ENCODE results near the gene GNA12. TPM values are rescaled to one million over a fixed set of nuclear protein-coding genes. Genes with fewer than 3 reads are reported as not detected.

Gene GNA12
- total and polyA plus RNA-seq, 9 of the 15 experiments (the other 6 are each of a cell fraction or from before 2014, with no cell fraction given) = 0.65 to 32.7 (median 9.6) TPM

DNA sequence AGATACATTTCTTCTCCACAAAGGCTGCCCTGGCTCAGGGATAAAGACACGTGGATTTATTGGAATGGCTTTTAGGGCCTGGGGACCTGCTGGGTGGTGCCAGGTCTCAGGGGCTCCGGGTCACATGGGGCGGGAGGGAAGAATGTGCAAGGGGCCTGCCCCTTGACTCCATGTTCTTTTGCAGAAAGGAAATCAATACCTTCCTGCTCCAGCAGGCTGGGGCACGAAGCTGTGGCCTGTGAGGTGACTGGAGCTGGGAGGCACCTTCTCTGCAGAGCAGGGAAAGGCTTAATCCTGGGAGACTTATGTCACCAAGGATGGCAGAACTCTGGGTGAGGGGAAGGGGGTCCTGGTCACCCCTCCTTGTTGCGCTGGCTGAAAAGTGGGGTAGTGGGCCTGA, 42.3 kb upstream of the GNA12 start (continued):
- TF ChIP-seq, protein P1, sequence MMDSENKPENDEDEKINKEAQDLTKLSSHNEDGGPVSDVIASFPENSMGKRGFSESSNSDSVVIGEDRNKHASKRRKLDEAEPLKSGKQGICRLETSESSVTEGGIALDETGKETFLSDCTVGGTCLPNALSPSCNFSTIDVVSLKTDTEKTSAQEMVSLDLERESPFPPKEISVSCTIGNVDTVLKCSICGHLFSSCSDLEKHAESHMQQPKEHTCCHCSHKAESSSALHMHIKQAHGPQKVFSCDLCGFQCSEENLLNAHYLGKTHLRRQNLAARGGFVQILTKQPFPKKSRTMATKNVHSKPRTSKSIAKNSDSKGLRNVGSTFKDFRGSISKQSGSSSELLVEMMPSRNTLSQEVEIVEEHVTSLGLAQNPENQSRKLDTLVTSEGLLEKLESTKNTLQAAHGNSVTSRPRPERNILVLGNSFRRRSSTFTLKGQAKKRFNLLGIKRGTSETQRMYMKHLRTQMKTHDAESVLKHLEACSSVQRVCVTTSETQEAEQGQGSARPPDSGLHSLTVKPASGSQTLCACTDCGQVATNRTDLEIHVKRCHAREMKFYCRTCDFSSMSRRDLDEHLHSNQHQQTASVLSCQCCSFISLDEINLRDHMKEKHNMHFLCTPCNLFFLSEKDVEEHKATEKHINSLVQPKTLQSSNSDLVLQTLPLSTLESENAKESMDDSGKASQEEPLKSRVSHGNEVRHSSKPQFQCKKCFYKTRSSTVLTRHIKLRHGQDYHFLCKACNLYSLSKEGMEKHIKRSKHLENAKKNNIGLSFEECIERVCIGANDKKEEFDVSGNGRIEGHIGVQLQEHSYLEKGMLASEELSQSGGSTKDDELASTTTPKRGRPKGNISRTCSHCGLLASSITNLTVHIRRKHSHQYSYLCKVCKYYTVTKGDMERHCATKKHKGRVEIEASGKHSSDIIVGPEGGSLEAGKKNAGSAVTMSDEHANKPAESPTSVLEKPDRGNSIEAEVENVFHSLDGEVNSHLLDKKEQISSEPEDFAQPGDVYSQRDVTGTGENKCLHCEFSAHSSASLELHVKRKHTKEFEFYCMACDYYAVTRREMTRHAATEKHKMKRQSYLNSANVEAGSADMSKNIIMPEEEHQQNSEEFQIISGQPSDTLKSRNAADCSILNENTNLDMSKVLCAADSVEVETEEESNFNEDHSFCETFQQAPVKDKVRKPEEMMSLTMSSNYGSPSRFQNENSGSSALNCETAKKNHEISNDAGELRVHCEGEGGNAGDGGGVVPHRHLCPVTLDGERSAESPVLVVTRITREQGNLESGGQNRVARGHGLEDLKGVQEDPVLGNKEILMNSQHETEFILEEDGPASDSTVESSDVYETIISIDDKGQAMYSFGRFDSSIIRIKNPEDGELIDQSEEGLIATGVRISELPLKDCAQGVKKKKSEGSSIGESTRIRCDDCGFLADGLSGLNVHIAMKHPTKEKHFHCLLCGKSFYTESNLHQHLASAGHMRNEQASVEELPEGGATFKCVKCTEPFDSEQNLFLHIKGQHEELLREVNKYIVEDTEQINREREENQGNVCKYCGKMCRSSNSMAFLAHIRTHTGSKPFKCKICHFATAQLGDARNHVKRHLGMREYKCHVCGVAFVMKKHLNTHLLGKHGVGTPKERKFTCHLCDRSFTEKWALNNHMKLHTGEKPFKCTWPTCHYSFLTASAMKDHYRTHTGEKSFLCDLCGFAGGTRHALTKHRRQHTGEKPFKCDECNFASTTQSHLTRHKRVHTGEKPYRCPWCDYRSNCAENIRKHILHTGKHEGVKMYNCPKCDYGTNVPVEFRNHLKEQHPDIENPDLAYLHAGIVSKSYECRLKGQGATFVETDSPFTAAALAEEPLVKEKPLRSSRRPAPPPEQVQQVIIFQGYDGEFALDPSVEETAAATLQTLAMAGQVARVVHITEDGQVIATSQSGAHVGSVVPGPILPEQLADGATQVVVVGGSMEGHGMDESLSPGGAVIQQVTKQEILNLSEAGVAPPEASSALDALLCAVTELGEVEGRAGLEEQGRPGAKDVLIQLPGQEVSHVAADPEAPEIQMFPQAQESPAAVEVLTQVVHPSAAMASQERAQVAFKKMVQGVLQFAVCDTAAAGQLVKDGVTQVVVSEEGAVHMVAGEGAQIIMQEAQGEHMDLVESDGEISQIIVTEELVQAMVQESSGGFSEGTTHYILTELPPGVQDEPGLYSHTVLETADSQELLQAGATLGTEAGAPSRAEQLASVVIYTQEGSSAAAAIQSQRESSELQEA (IDR thresholded peaks at IDR 0.05; ENCODE audit: low read depth) = no peak
- TF ChIP-seq MTA3 (IDR thresholded peaks at IDR 0.05; ENCODE audit: borderline replicate concordance) = no peak
- TF ChIP-seq, protein P2, sequence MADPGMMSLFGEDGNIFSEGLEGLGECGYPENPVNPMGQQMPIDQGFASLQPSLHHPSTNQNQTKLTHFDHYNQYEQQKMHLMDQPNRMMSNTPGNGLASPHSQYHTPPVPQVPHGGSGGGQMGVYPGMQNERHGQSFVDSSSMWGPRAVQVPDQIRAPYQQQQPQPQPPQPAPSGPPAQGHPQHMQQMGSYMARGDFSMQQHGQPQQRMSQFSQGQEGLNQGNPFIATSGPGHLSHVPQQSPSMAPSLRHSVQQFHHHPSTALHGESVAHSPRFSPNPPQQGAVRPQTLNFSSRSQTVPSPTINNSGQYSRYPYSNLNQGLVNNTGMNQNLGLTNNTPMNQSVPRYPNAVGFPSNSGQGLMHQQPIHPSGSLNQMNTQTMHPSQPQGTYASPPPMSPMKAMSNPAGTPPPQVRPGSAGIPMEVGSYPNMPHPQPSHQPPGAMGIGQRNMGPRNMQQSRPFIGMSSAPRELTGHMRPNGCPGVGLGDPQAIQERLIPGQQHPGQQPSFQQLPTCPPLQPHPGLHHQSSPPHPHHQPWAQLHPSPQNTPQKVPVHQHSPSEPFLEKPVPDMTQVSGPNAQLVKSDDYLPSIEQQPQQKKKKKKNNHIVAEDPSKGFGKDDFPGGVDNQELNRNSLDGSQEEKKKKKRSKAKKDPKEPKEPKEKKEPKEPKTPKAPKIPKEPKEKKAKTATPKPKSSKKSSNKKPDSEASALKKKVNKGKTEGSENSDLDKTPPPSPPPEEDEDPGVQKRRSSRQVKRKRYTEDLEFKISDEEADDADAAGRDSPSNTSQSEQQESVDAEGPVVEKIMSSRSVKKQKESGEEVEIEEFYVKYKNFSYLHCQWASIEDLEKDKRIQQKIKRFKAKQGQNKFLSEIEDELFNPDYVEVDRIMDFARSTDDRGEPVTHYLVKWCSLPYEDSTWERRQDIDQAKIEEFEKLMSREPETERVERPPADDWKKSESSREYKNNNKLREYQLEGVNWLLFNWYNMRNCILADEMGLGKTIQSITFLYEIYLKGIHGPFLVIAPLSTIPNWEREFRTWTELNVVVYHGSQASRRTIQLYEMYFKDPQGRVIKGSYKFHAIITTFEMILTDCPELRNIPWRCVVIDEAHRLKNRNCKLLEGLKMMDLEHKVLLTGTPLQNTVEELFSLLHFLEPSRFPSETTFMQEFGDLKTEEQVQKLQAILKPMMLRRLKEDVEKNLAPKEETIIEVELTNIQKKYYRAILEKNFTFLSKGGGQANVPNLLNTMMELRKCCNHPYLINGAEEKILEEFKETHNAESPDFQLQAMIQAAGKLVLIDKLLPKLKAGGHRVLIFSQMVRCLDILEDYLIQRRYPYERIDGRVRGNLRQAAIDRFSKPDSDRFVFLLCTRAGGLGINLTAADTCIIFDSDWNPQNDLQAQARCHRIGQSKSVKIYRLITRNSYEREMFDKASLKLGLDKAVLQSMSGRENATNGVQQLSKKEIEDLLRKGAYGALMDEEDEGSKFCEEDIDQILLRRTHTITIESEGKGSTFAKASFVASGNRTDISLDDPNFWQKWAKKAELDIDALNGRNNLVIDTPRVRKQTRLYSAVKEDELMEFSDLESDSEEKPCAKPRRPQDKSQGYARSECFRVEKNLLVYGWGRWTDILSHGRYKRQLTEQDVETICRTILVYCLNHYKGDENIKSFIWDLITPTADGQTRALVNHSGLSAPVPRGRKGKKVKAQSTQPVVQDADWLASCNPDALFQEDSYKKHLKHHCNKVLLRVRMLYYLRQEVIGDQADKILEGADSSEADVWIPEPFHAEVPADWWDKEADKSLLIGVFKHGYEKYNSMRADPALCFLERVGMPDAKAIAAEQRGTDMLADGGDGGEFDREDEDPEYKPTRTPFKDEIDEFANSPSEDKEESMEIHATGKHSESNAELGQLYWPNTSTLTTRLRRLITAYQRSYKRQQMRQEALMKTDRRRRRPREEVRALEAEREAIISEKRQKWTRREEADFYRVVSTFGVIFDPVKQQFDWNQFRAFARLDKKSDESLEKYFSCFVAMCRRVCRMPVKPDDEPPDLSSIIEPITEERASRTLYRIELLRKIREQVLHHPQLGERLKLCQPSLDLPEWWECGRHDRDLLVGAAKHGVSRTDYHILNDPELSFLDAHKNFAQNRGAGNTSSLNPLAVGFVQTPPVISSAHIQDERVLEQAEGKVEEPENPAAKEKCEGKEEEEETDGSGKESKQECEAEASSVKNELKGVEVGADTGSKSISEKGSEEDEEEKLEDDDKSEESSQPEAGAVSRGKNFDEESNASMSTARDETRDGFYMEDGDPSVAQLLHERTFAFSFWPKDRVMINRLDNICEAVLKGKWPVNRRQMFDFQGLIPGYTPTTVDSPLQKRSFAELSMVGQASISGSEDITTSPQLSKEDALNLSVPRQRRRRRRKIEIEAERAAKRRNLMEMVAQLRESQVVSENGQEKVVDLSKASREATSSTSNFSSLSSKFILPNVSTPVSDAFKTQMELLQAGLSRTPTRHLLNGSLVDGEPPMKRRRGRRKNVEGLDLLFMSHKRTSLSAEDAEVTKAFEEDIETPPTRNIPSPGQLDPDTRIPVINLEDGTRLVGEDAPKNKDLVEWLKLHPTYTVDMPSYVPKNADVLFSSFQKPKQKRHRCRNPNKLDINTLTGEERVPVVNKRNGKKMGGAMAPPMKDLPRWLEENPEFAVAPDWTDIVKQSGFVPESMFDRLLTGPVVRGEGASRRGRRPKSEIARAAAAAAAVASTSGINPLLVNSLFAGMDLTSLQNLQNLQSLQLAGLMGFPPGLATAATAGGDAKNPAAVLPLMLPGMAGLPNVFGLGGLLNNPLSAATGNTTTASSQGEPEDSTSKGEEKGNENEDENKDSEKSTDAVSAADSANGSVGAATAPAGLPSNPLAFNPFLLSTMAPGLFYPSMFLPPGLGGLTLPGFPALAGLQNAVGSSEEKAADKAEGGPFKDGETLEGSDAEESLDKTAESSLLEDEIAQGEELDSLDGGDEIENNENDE (IDR thresholded peaks at IDR 0.05; ENCODE audit: low read depth, low read length) = no peak
- no peak for TF ChIP-seq ZNF699 (CRISPR knock-in tag; IDR thresholded peaks at IDR 0.05; ENCODE audit: insufficient replicate concordance)
- no peak for TF ChIP-seq KDM4B (IDR thresholded peaks at IDR 0.05; ENCODE audit: borderline replicate concordance in 2 of 2, low read depth in 1 of 2)
- TF ChIP-seq HDAC6 (IDR thresholded peaks at IDR 0.05; ENCODE audit: low read depth, low read length) = no peak
- no peak for TF ChIP-seq HOXB6 (CRISPR knock-in tag; IDR thresholded peaks at IDR 0.05; ENCODE audit: borderline replicate concordance)

Measured in K562 (cell line).